ENCODE data around the gene RDH13. TPM values are rescaled to one million over a fixed set of nuclear protein-coding genes. Genes with fewer than 3 reads are reported as not detected.
A peak's percentile ranks its signal among the peaks of the same experiment; 100 is the strongest.
"Not testable (repeated sequence)": the region's sequence is repeated elsewhere in the genome, so short reads cannot be mapped to it uniquely, and the experiment has no call there.

The RDH13 gene
- total RNA-seq, 1 donor from 2014 or later, result 26.0 TPM

DNA sequence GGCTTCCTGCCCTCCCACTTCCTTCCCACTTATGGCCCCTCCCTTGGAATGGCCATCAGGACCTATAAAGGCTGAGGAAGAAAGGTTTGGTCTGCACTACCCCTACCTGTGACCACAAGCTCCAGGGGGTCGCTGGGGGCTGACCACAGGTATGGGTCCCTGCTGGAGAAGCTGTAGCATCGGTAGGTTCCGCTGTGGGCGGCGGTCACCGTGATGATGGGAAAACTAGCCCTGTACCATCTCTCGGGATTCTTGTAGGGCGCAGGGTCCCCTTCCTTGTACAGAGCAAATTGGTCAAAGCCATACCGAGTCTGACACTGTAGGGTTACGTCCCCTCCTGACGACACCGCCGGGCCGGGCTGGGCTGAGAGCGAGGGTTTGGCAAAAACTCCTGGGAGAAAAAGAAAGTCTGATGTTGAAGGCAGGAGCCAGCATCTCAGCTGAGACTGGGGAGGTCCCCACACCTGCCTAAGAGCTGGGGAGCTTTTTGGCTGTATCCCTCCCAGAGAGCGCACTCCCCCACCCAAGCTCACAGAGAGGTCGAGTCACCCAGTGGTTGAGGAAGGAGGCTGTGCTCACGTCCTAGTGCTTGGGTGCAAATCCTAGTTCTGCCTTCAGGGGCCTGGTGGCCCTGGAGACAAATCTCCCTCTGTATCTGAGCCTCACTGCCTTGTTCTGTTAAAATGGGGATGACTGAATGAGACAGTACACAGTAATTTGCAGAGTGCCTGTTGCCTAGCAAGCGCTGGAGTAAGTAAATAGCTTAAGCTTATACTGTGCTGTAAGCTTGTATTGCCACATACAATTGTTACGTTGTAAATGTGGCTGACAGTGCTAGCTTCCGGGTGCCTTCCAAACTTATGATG is 35.2 kb downstream of the RDH13 start:
- DNase-seq, result no peak
- no peaks in the 10 kb centered on the region for H3K4me1 ChIP-seq

DNA sequence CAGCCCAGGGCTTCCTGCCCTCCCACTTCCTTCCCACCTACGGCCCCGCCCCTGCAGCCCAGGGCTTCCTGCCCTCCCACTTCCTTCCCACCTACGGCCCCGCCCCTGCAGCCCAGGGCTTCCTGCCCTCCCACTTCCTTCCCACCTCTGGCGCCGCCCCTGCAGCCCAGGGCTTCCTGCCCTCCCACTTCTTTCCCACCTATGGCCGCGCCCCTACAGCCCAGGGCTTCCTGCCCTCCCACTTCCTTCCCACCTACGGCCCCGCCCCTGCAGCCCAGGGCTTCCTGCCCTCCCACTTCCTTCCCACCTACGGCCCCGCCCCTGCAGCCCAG is 35.8 kb downstream of the RDH13 start:
- intact Hi-C loops (cut with DNase I); H3K4me3 ChIP-seq; H3K36me3 ChIP-seq; H3K27me3 ChIP-seq (ENCODE audit: low read depth); H3K4me1 ChIP-seq; ATAC-seq; H3K9me3 ChIP-seq; DNase-seq; H3K27ac ChIP-seq: not testable (repeated sequence)

More for the DNA sequence above, 35.2 kb downstream of the RDH13 start:
- intact Hi-C loops (cut with DNase I), result no loop called here
- Histone ChIP-seq H3K36me3 (no peaks in the 10 kb centered on the region), H3K27ac (no peak overlapping the region), H3K4me3 (no peak overlapping the region), H3K27me3 (ENCODE audit: low read depth) (no peaks in the 10 kb centered on the region), H3K9me3 (no peaks in the 10 kb centered on the region)
- TF ChIP-seq, protein P1, sequence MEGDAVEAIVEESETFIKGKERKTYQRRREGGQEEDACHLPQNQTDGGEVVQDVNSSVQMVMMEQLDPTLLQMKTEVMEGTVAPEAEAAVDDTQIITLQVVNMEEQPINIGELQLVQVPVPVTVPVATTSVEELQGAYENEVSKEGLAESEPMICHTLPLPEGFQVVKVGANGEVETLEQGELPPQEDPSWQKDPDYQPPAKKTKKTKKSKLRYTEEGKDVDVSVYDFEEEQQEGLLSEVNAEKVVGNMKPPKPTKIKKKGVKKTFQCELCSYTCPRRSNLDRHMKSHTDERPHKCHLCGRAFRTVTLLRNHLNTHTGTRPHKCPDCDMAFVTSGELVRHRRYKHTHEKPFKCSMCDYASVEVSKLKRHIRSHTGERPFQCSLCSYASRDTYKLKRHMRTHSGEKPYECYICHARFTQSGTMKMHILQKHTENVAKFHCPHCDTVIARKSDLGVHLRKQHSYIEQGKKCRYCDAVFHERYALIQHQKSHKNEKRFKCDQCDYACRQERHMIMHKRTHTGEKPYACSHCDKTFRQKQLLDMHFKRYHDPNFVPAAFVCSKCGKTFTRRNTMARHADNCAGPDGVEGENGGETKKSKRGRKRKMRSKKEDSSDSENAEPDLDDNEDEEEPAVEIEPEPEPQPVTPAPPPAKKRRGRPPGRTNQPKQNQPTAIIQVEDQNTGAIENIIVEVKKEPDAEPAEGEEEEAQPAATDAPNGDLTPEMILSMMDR (IDR thresholded peaks at IDR 0.05), result no peak
- ATAC-seq, result peak in 1 of 2 donors; percentile 54

DNA sequence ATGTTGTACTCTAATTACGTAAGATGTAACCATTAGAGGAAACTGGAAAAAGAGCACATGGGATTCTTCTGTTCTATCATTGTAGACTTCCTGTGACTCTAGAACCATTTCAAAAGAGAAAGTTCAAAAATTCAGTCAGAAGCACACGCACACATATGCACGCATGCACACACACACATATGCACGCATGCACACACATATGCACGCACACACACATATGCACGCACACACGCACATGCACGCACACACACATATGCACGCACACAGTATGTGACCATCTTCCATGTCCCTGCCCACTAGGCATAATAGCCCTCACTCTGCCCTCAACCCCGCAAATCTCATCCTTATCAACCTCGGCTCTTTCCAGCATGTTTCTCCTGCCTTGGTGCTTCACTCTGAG is 38.8 kb downstream of the RDH13 start:
- intact Hi-C loops (cut with DNase I), result no loop called here
- Histone ChIP-seq H3K36me3 (no peaks in the 10 kb centered on the region), H3K4me1 (no peaks in the 10 kb centered on the region), H3K27me3 (ENCODE audit: low read depth) (no peaks in the 10 kb centered on the region), H3K9me3 (no peaks in the 10 kb centered on the region), H3K4me3 (no peak overlapping the region), H3K27ac (no peak overlapping the region)
- no peak for ATAC-seq
- DNase-seq, result no peak
- TF ChIP-seq, protein P1 (IDR thresholded peaks at IDR 0.05), result no peak

DNA sequence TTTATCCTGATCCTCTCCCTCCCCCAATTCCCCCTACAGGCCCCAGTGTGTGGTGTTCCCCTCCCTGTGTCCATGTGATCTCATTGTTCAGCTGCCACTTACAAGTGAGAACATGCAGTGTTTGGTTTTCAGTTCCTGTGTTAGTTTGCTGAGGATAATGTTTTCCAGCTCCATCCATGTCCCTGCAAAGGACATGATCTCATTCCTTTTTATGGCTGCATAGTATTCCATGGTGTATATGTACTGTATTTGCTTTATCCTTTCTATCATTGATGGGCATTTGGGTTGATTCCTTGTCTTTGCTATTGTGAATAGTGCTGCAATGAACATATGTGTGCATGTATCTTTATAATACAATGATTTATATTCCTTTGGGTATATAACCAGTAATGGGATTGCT is 42.6 kb downstream of the RDH13 start:
- H3K9me3 ChIP-seq; ATAC-seq; H3K27me3 ChIP-seq (ENCODE audit: low read depth); H3K4me3 ChIP-seq; intact Hi-C loops (cut with DNase I); H3K36me3 ChIP-seq; H3K27ac ChIP-seq; H3K4me1 ChIP-seq; DNase-seq: not testable (repeated sequence)

DNA sequence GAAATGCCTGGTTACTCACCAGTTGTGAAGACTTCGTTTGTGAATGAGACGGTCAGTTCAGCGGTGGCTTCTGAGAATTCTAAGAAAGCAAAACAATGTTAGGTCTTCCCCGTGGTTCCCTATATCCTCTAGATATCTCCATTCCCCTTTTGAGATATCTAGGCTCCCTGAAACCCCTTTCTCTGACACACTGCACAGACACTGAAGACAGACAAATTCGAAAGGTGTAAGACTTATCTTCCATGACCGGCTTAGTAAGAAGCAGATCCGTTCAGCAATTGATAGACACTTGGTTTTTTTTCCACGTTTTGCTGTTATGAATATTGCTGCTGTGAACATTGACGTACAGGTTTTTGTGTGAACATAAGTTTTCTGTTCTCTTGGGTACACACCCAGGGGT is 44.3 kb downstream of the RDH13 start:
- ATAC-seq (no peak), DNase-seq (no peak)
- H3K9me3 ChIP-seq, result no peaks in the 10 kb centered on the region
- TF ChIP-seq, protein P1 (IDR thresholded peaks at IDR 0.05), result no peak
- H3K27me3 ChIP-seq (ENCODE audit: low read depth), result no peaks in the 10 kb centered on the region
- H3K4me3 ChIP-seq, result no peak overlapping the region
- H3K27ac ChIP-seq, result no peak overlapping the region
- intact Hi-C loops (cut with DNase I), result no loop called here
- H3K4me1 ChIP-seq, result no peaks in the 10 kb centered on the region
- H3K36me3 ChIP-seq, result no peaks in the 10 kb centered on the region

DNA sequence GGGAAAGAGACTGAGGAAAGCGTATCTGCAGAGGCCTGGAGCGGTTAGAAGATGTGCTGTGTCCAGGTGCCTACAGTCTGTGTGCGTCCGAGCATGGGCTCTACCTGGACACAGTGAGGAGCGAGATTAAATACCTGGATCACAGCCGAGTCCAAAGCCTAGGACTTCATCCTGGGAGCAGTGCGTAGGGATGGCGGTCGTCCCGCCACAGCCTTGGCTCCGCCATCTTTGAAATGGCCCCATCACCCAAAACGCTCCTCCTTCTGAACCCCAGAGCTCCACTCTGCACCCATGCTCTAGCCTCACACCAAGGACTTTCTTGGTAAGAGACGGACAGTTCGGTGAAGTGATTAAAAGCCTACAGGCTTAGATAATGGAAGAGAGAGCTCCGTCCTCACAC is 44.7 kb downstream of the RDH13 start:
- TF ChIP-seq, protein P1 (IDR thresholded peaks at IDR 0.05), result no peak
- intact Hi-C loops (cut with DNase I), result no loop called here
- no peaks in the 10 kb centered on the region for H3K27me3 ChIP-seq (ENCODE audit: low read depth)
- no peak for DNase-seq
- H3K4me3 ChIP-seq, result no peak overlapping the region
- H3K4me1 ChIP-seq, result no peaks in the 10 kb centered on the region
- no peaks in the 10 kb centered on the region for H3K36me3 ChIP-seq
- no peak for ATAC-seq
- no peak overlapping the region for H3K27ac ChIP-seq
- no peaks in the 10 kb centered on the region for H3K9me3 ChIP-seq

Data from lower lobe of right lung (tissue), 2 donors.